DOHH2 (cell line): ENCODE data around the gene SLC25A30.

Experiments used
- CTCF ChIP-seq: fragments of 200-600 bp; sonication (generic); IDR thresholded peaks from one replicate; pipeline ENCODE4 v1.5.1; 2014; ENCODE audit warnings: antibody characterized with exemption, mild to moderate bottlenecking, low read depth, low read length; ENCODE audit not compliant: poor library complexity, severe bottlenecking
- EZH2phosphoT487 ChIP-seq: fragments of 200-600 bp; sonication (generic); IDR thresholded peaks from 2 replicates; pipeline ENCODE4 v1.6.1; 2017; ENCODE audit warnings: borderline replicate concordance, mild to moderate bottlenecking, antibody characterized with exemption, low read length, moderate library complexity, mixed read lengths

GRCh38 chr13:45464687-45465453 is 46.7 kb upstream of the SLC25A30 start, which contains the start of gene COG3:
- TF ChIP-seq CTCF = no peak
- no peak for TF ChIP-seq EZH2phosphoT487
